Measurements from ENCODE around the gene SELENOO.

The SELENOO gene

GRCh38 chr22:50174382-50175190 is 26.2 kb upstream of the SELENOO start:
- Histone ChIP-seq H3K9me3 (ENCODE audit: low read length) (no peaks in the 10 kb centered on the region), H3K9ac (ENCODE audit: low read length) (no peak overlapping the region), H3K36me3 (ENCODE audit: insufficient read depth, low read length) (no peaks in the 10 kb centered on the region), H3K27me3 (ENCODE audit: control insufficient read depth in 1 of 2, insufficient read depth in 2 of 2, low read length in 2 of 2) (peaks cover 0 to 63% of the 10 kb centered on the region in 2 donors), H3K27ac (ENCODE audit: low read depth, low read length) (no peak overlapping the region), H3K4me3 (ENCODE audit: low read depth in 1 of 2, low read length in 2 of 2) (no peak overlapping the region), H3K4me1 (ENCODE audit: insufficient read depth, low read length) (no peaks in the 10 kb centered on the region)

DNA sequence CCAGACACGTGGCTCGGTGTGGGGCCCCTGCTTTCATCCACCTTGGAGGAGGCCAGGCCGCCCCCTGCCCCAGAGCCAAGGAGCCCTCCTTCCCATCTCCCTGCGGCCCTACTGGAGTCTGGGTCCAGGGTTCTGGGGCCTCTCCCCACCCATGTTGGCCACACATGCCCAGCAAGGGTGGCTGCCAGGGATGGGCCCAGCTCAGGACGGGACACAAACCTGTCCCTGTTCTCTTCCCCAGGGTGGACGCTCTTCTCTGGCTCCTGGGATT is 25.7 kb upstream of the SELENOO start:
- Histone ChIP-seq H3K9ac (ENCODE audit: low read length) (no peak overlapping the region), H3K36me3 (ENCODE audit: insufficient read depth, low read length) (no peaks in the 10 kb centered on the region), H3K4me3 (ENCODE audit: low read depth in 1 of 2, low read length in 2 of 2) (no peak overlapping the region), H3K9me3 (ENCODE audit: low read length) (no peaks in the 10 kb centered on the region), H3K27me3 (ENCODE audit: control insufficient read depth in 1 of 2, insufficient read depth in 2 of 2, low read length in 2 of 2) (peaks cover 0 to 69% of the 10 kb centered on the region in 2 donors), H3K27ac (ENCODE audit: low read depth, low read length) (no peak overlapping the region), H3K4me1 (ENCODE audit: insufficient read depth, low read length) (no peaks in the 10 kb centered on the region)

DNA sequence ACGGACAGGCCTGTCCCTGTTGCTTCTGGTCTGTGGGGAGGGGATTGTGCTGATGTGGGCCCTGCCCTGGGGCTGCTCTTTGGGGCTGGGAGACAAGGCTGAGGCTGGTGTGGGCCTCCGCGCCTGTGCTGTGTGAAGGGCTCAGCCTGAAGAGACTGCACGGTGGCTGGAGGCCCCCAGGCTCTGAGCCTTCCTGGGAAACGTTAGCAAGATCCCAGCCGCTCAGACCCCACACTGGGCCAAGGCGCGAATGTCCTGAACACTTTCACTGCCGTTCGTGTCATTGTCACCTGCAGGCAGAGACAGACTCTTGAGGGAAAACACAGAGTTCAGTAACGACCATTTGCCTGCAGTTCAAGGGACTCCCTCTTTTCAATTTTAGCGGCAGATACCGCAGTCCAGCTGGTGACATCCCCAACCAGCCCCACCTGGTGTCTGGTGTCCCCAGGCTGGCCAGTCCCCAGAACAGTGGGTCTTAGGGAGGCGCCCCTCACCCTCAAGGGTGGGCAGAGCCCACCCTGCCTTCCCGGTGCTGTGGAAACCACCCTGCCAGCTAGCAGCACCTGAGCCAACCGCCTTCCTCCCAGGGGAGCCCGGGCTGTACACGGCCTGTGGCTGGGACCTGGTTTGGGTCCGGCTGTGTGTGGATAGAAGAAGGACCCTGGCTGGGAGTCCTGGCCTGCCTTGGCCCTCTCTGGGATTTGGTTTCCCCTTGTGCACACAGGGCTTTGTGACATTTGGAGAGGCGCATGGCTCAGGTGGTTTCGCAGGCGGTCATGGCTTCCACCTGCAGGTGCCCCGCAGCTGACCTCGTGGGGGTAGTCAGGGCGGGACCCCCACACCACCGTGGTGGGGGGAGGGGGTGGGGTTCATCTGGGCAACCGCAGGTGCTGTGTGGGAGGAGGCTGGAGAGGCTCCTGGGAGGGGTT is 24.6 kb upstream of the SELENOO start:
- Histone ChIP-seq H3K4me1 (ENCODE audit: insufficient read depth, low read length) (no peaks in the 10 kb centered on the region), H3K27ac (ENCODE audit: low read depth, low read length) (no peak overlapping the region), H3K9me3 (ENCODE audit: low read length) (no peaks in the 10 kb centered on the region), H3K27me3 (ENCODE audit: control insufficient read depth in 1 of 2, insufficient read depth in 2 of 2, low read length in 2 of 2) (peaks cover 0 to 65% of the 10 kb centered on the region in 2 donors), H3K4me3 (ENCODE audit: low read depth in 1 of 2, low read length in 2 of 2) (no peak overlapping the region), H3K36me3 (ENCODE audit: insufficient read depth, low read length) (no peaks in the 10 kb centered on the region), H3K9ac (ENCODE audit: low read length) (no peak overlapping the region)

DNA sequence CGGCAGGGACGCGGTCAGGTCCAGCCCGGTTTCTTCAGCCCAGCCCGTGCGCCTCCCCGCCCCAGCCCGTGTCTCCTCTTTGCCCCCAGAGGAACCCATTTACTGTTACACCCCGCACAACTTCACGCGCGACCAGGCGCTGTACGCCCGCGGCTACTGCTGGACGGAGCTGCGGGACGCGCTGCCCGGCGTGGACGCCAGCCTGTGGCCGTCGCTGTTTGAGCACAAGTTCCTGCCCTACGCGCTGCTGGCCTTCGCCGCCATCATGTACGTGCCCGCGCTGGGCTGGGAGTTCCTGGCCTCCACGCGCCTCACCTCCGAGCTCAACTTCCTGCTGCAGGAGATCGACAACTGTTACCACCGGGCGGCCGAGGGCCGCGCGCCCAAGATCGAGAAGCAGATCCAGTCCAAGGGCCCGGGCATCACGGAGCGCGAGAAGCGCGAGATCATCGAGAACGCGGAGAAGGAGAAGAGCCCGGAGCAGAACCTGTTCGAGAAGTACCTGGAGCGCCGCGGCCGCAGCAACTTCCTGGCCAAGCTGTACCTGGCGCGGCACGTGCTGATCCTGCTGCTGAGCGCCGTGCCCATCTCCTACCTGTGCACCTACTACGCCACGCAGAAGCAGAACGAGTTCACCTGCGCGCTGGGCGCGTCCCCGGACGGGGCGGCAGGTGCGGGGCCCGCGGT is 23.8 kb upstream of the SELENOO start:
- Histone ChIP-seq H3K27ac (ENCODE audit: low read depth, low read length) (no peak overlapping the region), H3K9ac (ENCODE audit: low read length) (no peak overlapping the region), H3K4me1 (ENCODE audit: insufficient read depth, low read length) (no peaks in the 10 kb centered on the region), H3K27me3 (ENCODE audit: control insufficient read depth in 1 of 2, insufficient read depth in 2 of 2, low read length in 2 of 2) (peaks cover 0 to 57% of the 10 kb centered on the region in 2 donors), H3K36me3 (ENCODE audit: insufficient read depth, low read length) (no peaks in the 10 kb centered on the region), H3K9me3 (ENCODE audit: low read length) (no peaks in the 10 kb centered on the region), H3K4me3 (ENCODE audit: low read depth in 1 of 2, low read length in 2 of 2) (no peak overlapping the region)

DNA sequence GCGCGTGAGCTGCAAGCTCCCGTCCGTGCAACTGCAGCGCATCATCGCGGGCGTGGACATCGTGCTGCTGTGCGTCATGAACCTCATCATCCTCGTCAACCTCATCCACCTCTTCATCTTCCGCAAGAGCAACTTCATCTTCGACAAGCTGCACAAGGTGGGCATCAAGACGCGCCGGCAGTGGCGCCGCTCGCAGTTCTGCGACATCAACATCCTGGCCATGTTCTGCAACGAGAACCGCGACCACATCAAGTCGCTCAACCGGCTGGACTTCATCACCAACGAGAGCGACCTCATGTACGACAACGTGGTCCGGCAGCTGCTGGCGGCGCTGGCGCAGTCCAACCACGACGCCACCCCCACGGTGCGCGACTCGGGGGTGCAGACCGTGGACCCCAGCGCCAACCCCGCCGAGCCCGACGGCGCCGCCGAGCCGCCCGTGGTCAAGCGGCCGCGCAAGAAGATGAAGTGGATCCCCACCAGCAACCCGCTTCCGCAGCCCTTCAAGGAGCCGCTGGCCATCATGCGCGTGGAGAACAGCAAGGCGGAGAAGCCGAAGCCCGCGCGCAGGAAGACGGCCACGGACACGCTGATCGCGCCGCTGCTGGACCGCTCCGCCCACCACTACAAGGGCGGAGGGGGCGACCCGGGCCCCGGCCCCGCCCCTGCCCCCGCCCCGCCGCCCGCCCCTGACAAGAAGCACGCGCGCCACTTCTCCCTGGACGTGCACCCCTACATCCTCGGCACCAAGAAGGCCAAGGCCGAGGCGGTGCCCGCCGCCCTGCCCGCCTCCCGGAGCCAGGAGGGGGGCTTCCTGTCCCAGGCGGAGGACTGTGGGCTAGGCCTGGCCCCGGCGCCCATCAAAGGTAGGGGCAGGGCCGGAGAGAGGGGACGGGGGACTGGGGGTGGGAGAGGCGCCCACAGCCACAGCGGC is 23.0 kb upstream of the SELENOO start:
- H3K4me1 ChIP-seq (ENCODE audit: insufficient read depth, low read length) = no peaks in the 10 kb centered on the region
- no peaks in the 10 kb centered on the region for H3K9me3 ChIP-seq (ENCODE audit: low read length)
- no peak overlapping the region for H3K4me3 ChIP-seq (ENCODE audit: low read depth in 1 of 2, low read length in 2 of 2)
- H3K27ac ChIP-seq (ENCODE audit: low read depth, low read length) = no peak overlapping the region
- no peaks in the 10 kb centered on the region for H3K36me3 ChIP-seq (ENCODE audit: insufficient read depth, low read length)
- H3K9ac ChIP-seq (ENCODE audit: low read length) = no peak overlapping the region
- H3K27me3 ChIP-seq (ENCODE audit: control insufficient read depth in 1 of 2, insufficient read depth in 2 of 2, low read length in 2 of 2) = peaks cover 0 to 54% of the 10 kb centered on the region in 2 donors

DNA sequence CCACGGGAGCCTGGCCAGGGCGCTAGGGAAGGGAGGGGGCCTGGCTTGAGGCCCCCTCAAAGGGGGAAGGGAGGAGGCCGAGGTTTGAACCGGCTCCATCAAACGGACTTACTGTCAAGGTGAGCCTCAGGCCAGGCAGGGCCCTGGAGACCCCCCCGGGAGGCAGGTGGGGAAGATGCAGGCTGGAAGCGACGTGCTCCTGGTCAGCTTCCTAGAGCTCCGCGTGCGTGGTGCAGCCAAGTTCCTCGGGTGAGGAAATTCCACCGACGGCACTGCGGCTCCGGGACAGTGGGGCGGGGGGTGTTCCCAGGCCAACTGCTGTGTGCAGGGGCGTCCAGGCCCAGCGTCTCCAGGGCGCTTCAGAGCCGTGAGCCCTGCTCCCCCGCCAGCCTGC is 22.3 kb upstream of the SELENOO start:
- H3K9me3 ChIP-seq (ENCODE audit: low read length) = no peaks in the 10 kb centered on the region
- H3K9ac ChIP-seq (ENCODE audit: low read length) = no peak overlapping the region
- peaks cover under 1% of the 10 kb centered on the region for H3K4me1 ChIP-seq (ENCODE audit: insufficient read depth, low read length)
- no peak overlapping the region for H3K27ac ChIP-seq (ENCODE audit: low read depth, low read length)
- H3K36me3 ChIP-seq (ENCODE audit: insufficient read depth, low read length) = no peaks in the 10 kb centered on the region
- no peak overlapping the region for H3K4me3 ChIP-seq (ENCODE audit: low read depth in 1 of 2, low read length in 2 of 2)
- H3K27me3 ChIP-seq (ENCODE audit: control insufficient read depth in 1 of 2, insufficient read depth in 2 of 2, low read length in 2 of 2) = peaks cover 0 to 52% of the 10 kb centered on the region in 2 donors

DNA sequence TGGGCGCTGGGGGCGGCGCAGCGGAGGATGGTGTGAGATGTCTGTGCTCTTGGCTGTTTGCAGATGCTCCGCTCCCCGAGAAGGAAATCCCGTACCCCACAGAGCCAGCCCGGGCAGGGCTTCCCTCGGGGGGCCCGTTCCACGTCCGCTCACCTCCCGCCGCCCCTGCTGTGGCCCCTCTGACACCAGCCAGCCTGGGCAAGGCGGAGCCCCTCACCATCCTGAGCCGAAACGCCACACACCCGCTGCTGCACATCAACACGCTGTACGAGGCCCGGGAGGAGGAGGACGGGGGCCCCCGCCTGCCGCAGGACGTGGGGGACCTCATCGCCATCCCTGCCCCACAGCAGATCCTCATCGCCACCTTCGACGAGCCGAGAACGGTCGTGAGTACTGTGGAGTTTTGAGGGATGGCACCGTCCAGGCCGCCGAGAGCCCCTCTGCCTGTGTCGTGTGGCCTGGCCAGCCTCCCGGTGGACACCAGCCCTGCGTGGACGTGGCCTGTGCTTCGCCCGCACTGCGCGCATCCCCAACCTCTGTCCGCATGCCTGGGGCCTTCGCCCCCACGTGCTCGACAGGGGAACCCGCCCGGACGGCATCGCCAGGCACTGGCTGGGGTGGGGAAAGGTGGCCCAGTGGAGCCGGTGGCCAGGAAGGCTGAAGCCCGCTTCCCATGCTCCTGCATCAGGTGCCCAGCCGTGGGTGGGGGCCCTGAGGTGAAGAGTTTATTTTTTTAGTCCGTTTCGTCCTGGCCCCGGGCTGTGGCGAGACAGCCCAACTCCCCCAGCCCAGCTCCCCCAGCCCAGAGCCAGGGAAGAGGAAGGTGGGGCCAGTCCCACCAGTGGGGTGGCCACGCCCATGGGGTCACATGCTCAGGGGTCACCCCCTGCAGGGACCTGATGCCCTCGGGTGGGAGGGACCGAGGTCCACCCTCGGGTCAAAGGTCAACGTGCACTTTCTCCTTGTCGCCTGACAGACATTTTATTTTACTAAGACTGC is 21.6 kb upstream of the SELENOO start:
- no peaks in the 10 kb centered on the region for H3K9me3 ChIP-seq (ENCODE audit: low read length)
- no peaks in the 10 kb centered on the region for H3K36me3 ChIP-seq (ENCODE audit: insufficient read depth, low read length)
- no peak overlapping the region for H3K4me3 ChIP-seq (ENCODE audit: low read depth in 1 of 2, low read length in 2 of 2)
- peaks cover 0 to 45% of the 10 kb centered on the region in 2 donors for H3K27me3 ChIP-seq (ENCODE audit: control insufficient read depth in 1 of 2, insufficient read depth in 2 of 2, low read length in 2 of 2)
- peaks cover 7% of the 10 kb centered on the region for H3K4me1 ChIP-seq (ENCODE audit: insufficient read depth, low read length)
- H3K9ac ChIP-seq (ENCODE audit: low read length) = no peak overlapping the region
- no peak overlapping the region for H3K27ac ChIP-seq (ENCODE audit: low read depth, low read length)

- peaks cover 0 to 45% of the 10 kb centered on the region in 2 donors for H3K27me3 ChIP-seq (ENCODE audit: control insufficient read depth in 1 of 2, insufficient read depth in 2 of 2, low read length in 2 of 2)
- no peak overlapping the region for H3K4me3 ChIP-seq (ENCODE audit: low read depth in 1 of 2, low read length in 2 of 2)
- peaks cover 12% of the 10 kb centered on the region for H3K4me1 ChIP-seq (ENCODE audit: insufficient read depth, low read length)
- no peak overlapping the region for H3K27ac ChIP-seq (ENCODE audit: low read depth, low read length)
- no peaks in the 10 kb centered on the region for H3K36me3 ChIP-seq (ENCODE audit: insufficient read depth, low read length)
- H3K9me3 ChIP-seq (ENCODE audit: low read length) = no peaks in the 10 kb centered on the region
- no peak overlapping the region for H3K9ac ChIP-seq (ENCODE audit: low read length)
These were observed 20.7 kb upstream of the SELENOO start for GRCh38 chr22:50179937-50180726.

GRCh38 chr22:50180727-50181521 is 19.9 kb upstream of the SELENOO start:
- Histone ChIP-seq H3K4me3 (ENCODE audit: low read depth in 1 of 2, low read length in 2 of 2) (no peak overlapping the region), H3K9me3 (ENCODE audit: low read length) (no peaks in the 10 kb centered on the region), H3K27me3 (ENCODE audit: control insufficient read depth in 1 of 2, insufficient read depth in 2 of 2, low read length in 2 of 2) (peaks cover 0 to 42% of the 10 kb centered on the region in 2 donors), H3K9ac (ENCODE audit: low read length) (no peak overlapping the region), H3K36me3 (ENCODE audit: insufficient read depth, low read length) (no peaks in the 10 kb centered on the region), H3K4me1 (ENCODE audit: insufficient read depth, low read length) (peaks cover 12% of the 10 kb centered on the region), H3K27ac (ENCODE audit: low read depth, low read length) (no peak overlapping the region)

Data from muscle layer of colon (tissue), 2 donors.